CD14-positive monocyte (primary cell): ENCODE measurements around the gene GGA3. TPM values are rescaled to one million over a fixed set of nuclear protein-coding genes. Genes with fewer than 3 reads are reported as not detected.
A peak's percentile ranks its signal among the peaks of the same experiment; 100 is the strongest.
"Not testable (repeated sequence)": the region's sequence is repeated elsewhere in the genome, so short reads cannot be mapped to it uniquely, and the experiment has no call there.

Source experiments
- DNase-seq, 3 donors: peaks; one replicate each; pipeline ENCODE4 v3.0.0-alpha.2; 2011 to 2022
- H2AFZ ChIP-seq: 2 replicates; pipeline ENCODE4 v1.6.0; 2012; ENCODE audit warnings: mild to moderate bottlenecking, low read depth, low read length, inconsistent platforms; ENCODE audit not compliant: insufficient read depth, poor library complexity, severe bottlenecking
- H3K27ac ChIP-seq, 2 donors: 1 replicate in 1 of 2; 2 replicates in 1 of 2; pipeline ENCODE4 v1.5.1; 2012 to 2013; ENCODE audit warnings: low read length in 2 of 2, control low read depth in 1 of 2, inconsistent platforms in 1 of 2, low read depth in 1 of 2, mild to moderate bottlenecking in 1 of 2
- H3K27me3 ChIP-seq, 2 donors: one replicate each; pipeline versions ENCODE4 v1.6.0 to v1.6.1; 2011 to 2013; ENCODE audit warnings: low read length in 2 of 2; ENCODE audit not compliant: control insufficient read depth in 2 of 2, insufficient read depth in 2 of 2
- H3K36me3 ChIP-seq, 2 donors: replicated peaks in 1 of 2; 1 replicate in 1 of 2; 2 replicates in 1 of 2; pipeline versions ENCODE4 v1.5.1 to v1.6.1; 2012 to 2013; ENCODE audit warnings: low read length in 2 of 2, control low read depth in 1 of 2, inconsistent platforms in 1 of 2, mild to moderate bottlenecking in 1 of 2; ENCODE audit not compliant: insufficient read depth in 2 of 2, control insufficient read depth in 1 of 2
- H3K4me1 ChIP-seq, 2 donors: 1 replicate in 1 of 2; 2 replicates in 1 of 2; pipeline versions ENCODE4 v1.5.1 to v1.6.1; 2012 to 2013; ENCODE audit warnings: low read length in 2 of 2, control low read depth in 1 of 2, inconsistent platforms in 1 of 2, mild to moderate bottlenecking in 1 of 2, moderate library complexity in 1 of 2; ENCODE audit not compliant: insufficient read depth in 2 of 2, control insufficient read depth in 1 of 2
- H3K4me2 ChIP-seq: replicated peaks from 2 replicates; pipeline ENCODE3; 2012; ENCODE audit warnings: low read length, moderate library complexity, mild to moderate bottlenecking; ENCODE audit not compliant: poor library complexity, severe bottlenecking; ENCODE audit errors: extremely low read depth
- H3K4me3 ChIP-seq, 3 experiments: fragments of 200-600 bp in 1 of 3; sonication (generic) in 1 of 3; replicated peaks in 1 of 3; 1 replicate in 2 of 3; 2 replicates in 1 of 3; pipeline ENCODE4 v1.5.1; 2011 to 2013; ENCODE audit warnings: low read length in 3 of 3, mild to moderate bottlenecking in 3 of 3, control low read depth in 2 of 3, low read depth in 2 of 3, inconsistent platforms in 1 of 3, moderate library complexity in 1 of 3
- H3K79me2 ChIP-seq: 2 replicates; pipeline ENCODE4 v1.6.0; 2012; ENCODE audit warnings: mild to moderate bottlenecking, control low read depth, inconsistent platforms, low read length, moderate library complexity; ENCODE audit not compliant: insufficient read depth
- H3K9ac ChIP-seq: 2 replicates; pipeline ENCODE4 v1.6.0; 2017; ENCODE audit warnings: low read length, mild to moderate bottlenecking; ENCODE audit not compliant: insufficient read depth, poor library complexity, severe bottlenecking
- H3K9me3 ChIP-seq, 2 donors: replicated peaks in 1 of 2; 1 replicate in 1 of 2; 2 replicates in 1 of 2; pipeline versions ENCODE4 v1.5.1 to v1.6.1; 2012 to 2013; ENCODE audit warnings: low read length in 2 of 2, control low read depth in 1 of 2; ENCODE audit not compliant: control insufficient read depth in 1 of 2, insufficient read depth in 1 of 2
- H4K20me1 ChIP-seq: 2 replicates; pipeline ENCODE4 v1.6.0; 2012; ENCODE audit warnings: mild to moderate bottlenecking, low read length, control low read depth, moderate library complexity; ENCODE audit not compliant: insufficient read depth
- H3K27ac Mint-ChIP-seq, 7 donors: one replicate each; pipeline ENCODE4 v1.8.0; 2020; ENCODE audit warnings: mild to moderate bottlenecking in 7 of 7, mixed read lengths in 7 of 7, moderate library complexity in 6 of 7, inconsistent platforms in 2 of 7
- H3K27me3 Mint-ChIP-seq, 3 donors: one replicate each; pipeline ENCODE4 v1.8.0; 2021 to 2022; ENCODE audit warnings: low read depth in 3 of 3, mild to moderate bottlenecking in 3 of 3, mixed read lengths in 3 of 3, moderate library complexity in 3 of 3, inconsistent platforms in 1 of 3
- H3K36me3 Mint-ChIP-seq, 2 donors: one replicate each; pipeline ENCODE4 v1.8.0; 2020; ENCODE audit warnings: mixed read lengths in 2 of 2, inconsistent platforms in 1 of 2, mild to moderate bottlenecking in 1 of 2
- H3K4me1 Mint-ChIP-seq: one replicate; pipeline ENCODE4 v1.8.0; 2020; ENCODE audit warnings: mild to moderate bottlenecking, mixed read lengths
- H3K4me3 Mint-ChIP-seq, 2 donors: one replicate each; pipeline ENCODE4 v1.8.0; 2020; ENCODE audit warnings: mild to moderate bottlenecking in 2 of 2, mixed read lengths in 2 of 2, moderate library complexity in 1 of 2
- H3K9me3 Mint-ChIP-seq, 7 donors: one replicate each; pipeline ENCODE4 v1.8.0; 2020 to 2022; ENCODE audit warnings: mixed read lengths in 7 of 7, mild to moderate bottlenecking in 6 of 7, moderate library complexity in 6 of 7, inconsistent platforms in 2 of 7
- WGBS: methylation state at CpG from one replicate; pipeline ENCODE4 v1.1.5; 2013; ENCODE audit warnings: missing lambda C conversion rate; ENCODE audit not compliant: insufficient coverage; 5-methylcytosine and 5-hydroxymethylcytosine counted together
- intact Hi-C, 2 donors: fragments of 100-400 bp; cut with micrococcal nuclease; formaldehyde crosslinking; loops; one replicate each; pipeline versions ENCODE4 v1.15.0 to v1.15.1; 2023
- polyA plus RNA-seq, 3 donors: library from polyadenylated mRNA; depleted of rRNA in 1 of 3; unstranded in 2 of 3; stranded (reverse) in 1 of 3; fragments of 300-500 nt in 2 of 3; fragments of >200 nt in 1 of 3; fragmentation: Illumina TruSeq in 2 of 3; gene quantifications; 1 replicate in 2 of 3; 2 replicates in 1 of 3; pipeline ENCODE4 v1.2.3, GENCODE V29; 2012 to 2021
- TF ChIP-seq, protein P1 (sequence below): fragments of 200-600 bp; IDR thresholded peaks from one replicate; pipeline ENCODE4 v1.8.0; 2022; ENCODE audit warnings: antibody characterized with exemption, mild to moderate bottlenecking

The GGA3 gene
- polyA plus RNA-seq, 3 donors = 4.3 to 162 (median 15.7) TPM

GRCh38 chr17:75287221-75287620, 25.8 kb upstream of the GGA3 start:
- Histone ChIP-seq H4K20me1 (peaks cover 17% of the 10 kb centered on the region), H3K4me1 (peaks cover 24 to 27% of the 10 kb centered on the region in 2 donors), H3K4me2 (no peak overlapping the region), H3K27me3 (no peaks in the 10 kb centered on the region), H3K9ac (no peak overlapping the region), H3K79me2 (peaks cover 59% of the 10 kb centered on the region), H3K27ac (no peak overlapping the region), H3K4me3 (no peak overlapping the region), H3K9me3 (no peaks in the 10 kb centered on the region), H3K36me3 (peaks cover 23 to 36% of the 10 kb centered on the region in 2 donors), H2AFZ (no peak overlapping the region)
- Mint-ChIP-seq H3K4me1 (peaks cover 26% of the 10 kb centered on the region), H3K4me3 (no peak overlapping the region), H3K27me3 (no peaks in the 10 kb centered on the region), H3K27ac (peak overlapping the region in 1 of 7 donors; percentile 19), H3K36me3 (peaks cover 18 to 32% of the 10 kb centered on the region in 2 donors), H3K9me3 (no peaks in the 10 kb centered on the region)
- intact Hi-C loops = loop anchor here in 1 of 2 donors (5.0 kb wide), 1 partner anchor 105 kb away; no protein-coding TSS in a partner anchor
- DNase-seq = no peak
- WGBS = 98% methylated on average over 4 of the region's 9 CpGs
- TF ChIP-seq, protein P1, sequence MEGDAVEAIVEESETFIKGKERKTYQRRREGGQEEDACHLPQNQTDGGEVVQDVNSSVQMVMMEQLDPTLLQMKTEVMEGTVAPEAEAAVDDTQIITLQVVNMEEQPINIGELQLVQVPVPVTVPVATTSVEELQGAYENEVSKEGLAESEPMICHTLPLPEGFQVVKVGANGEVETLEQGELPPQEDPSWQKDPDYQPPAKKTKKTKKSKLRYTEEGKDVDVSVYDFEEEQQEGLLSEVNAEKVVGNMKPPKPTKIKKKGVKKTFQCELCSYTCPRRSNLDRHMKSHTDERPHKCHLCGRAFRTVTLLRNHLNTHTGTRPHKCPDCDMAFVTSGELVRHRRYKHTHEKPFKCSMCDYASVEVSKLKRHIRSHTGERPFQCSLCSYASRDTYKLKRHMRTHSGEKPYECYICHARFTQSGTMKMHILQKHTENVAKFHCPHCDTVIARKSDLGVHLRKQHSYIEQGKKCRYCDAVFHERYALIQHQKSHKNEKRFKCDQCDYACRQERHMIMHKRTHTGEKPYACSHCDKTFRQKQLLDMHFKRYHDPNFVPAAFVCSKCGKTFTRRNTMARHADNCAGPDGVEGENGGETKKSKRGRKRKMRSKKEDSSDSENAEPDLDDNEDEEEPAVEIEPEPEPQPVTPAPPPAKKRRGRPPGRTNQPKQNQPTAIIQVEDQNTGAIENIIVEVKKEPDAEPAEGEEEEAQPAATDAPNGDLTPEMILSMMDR = no peak

- H3K4me3 Mint-ChIP-seq = no peak overlapping the region
- H3K79me2 ChIP-seq = peaks cover 50% of the 10 kb centered on the region
- no peaks in the 10 kb centered on the region for H3K9me3 Mint-ChIP-seq
These were observed 23.7 kb upstream of the GGA3 start for GRCh38 chr17:75285123-75285522.

DNA sequence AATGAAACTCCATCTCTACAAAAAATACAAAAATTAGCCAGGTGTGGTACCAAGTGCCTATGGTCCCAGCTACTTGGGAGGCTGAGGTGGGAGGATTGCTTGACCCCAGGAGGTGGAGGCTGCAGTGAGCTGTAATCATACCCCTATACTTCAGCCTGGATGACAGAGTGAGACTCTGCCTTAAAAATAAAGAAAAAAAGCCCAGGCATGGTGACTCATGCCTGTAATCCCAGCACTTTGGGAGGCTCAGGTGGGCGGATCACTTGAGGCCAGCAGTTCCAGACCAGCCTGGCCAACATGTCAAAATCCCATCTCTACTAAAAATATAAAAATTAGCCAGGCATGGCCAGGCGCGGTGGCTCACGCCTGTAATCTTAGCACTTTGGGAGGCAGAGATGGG, 18.8 kb upstream of the GGA3 start:
- Histone ChIP-seq H3K79me2 (peaks cover 16% of the 10 kb centered on the region), H3K36me3 (peaks cover 25 to 58% of the 10 kb centered on the region in 2 donors)
- H4K20me1 ChIP-seq, H3K4me3 ChIP-seq, H2AFZ ChIP-seq, H3K27ac ChIP-seq, H3K27ac Mint-ChIP-seq, H3K9me3 Mint-ChIP-seq, H3K27me3 Mint-ChIP-seq, intact Hi-C loops, H3K4me1 ChIP-seq, H3K4me1 Mint-ChIP-seq, H3K4me3 Mint-ChIP-seq, H3K9ac ChIP-seq, DNase-seq, H3K4me2 ChIP-seq, H3K9me3 ChIP-seq, H3K27me3 ChIP-seq: not testable (repeated sequence)
- no CpG with 5 or more reads among the region's 4 CpGs for WGBS
- peaks cover 30 to 67% of the 10 kb centered on the region in 2 donors for H3K36me3 Mint-ChIP-seq

More at GRCh38 chr17:75285123-75285522, 23.7 kb upstream of the GGA3 start:
- H3K27ac ChIP-seq = no peak overlapping the region
- no peaks in the 10 kb centered on the region for H3K27me3 Mint-ChIP-seq
- peaks cover 29 to 47% of the 10 kb centered on the region in 2 donors for H3K36me3 ChIP-seq
- peaks cover 17% of the 10 kb centered on the region for H4K20me1 ChIP-seq
- H2AFZ ChIP-seq = no peak overlapping the region
- TF ChIP-seq, protein P1 = no peak
- no peak overlapping the region for H3K4me2 ChIP-seq
- 91% methylated on average over 6 of the region's 6 CpGs for WGBS
- H3K9me3 ChIP-seq = no peaks in the 10 kb centered on the region
- no peak overlapping the region for H3K4me3 ChIP-seq
- no peak for DNase-seq
- H3K27ac Mint-ChIP-seq = peak overlapping the region in 2 of 7 donors; percentile 25 to 50
- peaks cover 10 to 12% of the 10 kb centered on the region in 2 donors for H3K4me1 ChIP-seq
- no peak overlapping the region for H3K9ac ChIP-seq
- intact Hi-C loops = loop anchor here in 1 of 2 donors (5.0 kb wide), 1 partner anchor 107 kb away; no protein-coding TSS in a partner anchor
- peaks cover 16% of the 10 kb centered on the region for H3K4me1 Mint-ChIP-seq
- H3K27me3 ChIP-seq = no peaks in the 10 kb centered on the region
- peaks cover 27 to 48% of the 10 kb centered on the region in 2 donors for H3K36me3 Mint-ChIP-seq
